Activated CD4-positive, alpha-beta memory T cell treated with anti-CD3 and anti-CD28 coated beads, Interleukin-2, amount 10 ng/mL, durations not matched to agents 7 days and 5 days (primary cell): ENCODE measurements around the gene TRMT61A. TPM values are rescaled to one million over a fixed set of nuclear protein-coding genes. Genes with fewer than 3 reads are reported as not detected.

ENCODE experiments used
- CTCF ChIA-PET: fragments of 350-600 bp; sonication (Branson Sonifier 250); formaldehyde crosslinking; loops from one replicate; lab custom pipeline; 2021; ENCODE audit warnings: antibody characterized with exemption, inconsistent platforms; lab: Charles Lee
- POLR2A ChIA-PET: fragments of 350-600 bp; sonication (Branson Sonifier 250); formaldehyde crosslinking; loops from one replicate; lab custom pipeline; 2021; ENCODE audit warnings: antibody characterized with exemption; lab: Charles Lee
- DNase-seq: peaks from one replicate; pipeline ENCODE4 v3.0.0-alpha.2; 2020
- H3K27ac Mint-ChIP-seq: one replicate; pipeline ENCODE4 v1.8.0; 2021; ENCODE audit warnings: mild to moderate bottlenecking, mixed read lengths
- H3K27me3 Mint-ChIP-seq: one replicate; pipeline ENCODE4 v1.8.0; 2021; ENCODE audit warnings: mixed read lengths
- H3K36me3 Mint-ChIP-seq: one replicate; pipeline ENCODE4 v1.8.0; 2021; ENCODE audit warnings: low read depth, mixed read lengths
- H3K4me1 Mint-ChIP-seq: one replicate; pipeline ENCODE4 v1.8.0; 2021; ENCODE audit warnings: mixed read lengths
- H3K4me3 Mint-ChIP-seq: one replicate; pipeline ENCODE4 v1.8.0; 2021; ENCODE audit warnings: mild to moderate bottlenecking, mixed read lengths
- H3K9me3 Mint-ChIP-seq: one replicate; pipeline ENCODE4 v1.8.0; 2021; ENCODE audit warnings: mixed read lengths
- total RNA-seq, 2 experiments: library from RNA; stranded (reverse); gene quantifications; one replicate each; pipeline ENCODE4 v1.2.3, GENCODE V29; 2021

Gene TRMT61A
- total RNA-seq, 2 experiments from 2014 or later, result 4.5 to 5.1 TPM

DNA sequence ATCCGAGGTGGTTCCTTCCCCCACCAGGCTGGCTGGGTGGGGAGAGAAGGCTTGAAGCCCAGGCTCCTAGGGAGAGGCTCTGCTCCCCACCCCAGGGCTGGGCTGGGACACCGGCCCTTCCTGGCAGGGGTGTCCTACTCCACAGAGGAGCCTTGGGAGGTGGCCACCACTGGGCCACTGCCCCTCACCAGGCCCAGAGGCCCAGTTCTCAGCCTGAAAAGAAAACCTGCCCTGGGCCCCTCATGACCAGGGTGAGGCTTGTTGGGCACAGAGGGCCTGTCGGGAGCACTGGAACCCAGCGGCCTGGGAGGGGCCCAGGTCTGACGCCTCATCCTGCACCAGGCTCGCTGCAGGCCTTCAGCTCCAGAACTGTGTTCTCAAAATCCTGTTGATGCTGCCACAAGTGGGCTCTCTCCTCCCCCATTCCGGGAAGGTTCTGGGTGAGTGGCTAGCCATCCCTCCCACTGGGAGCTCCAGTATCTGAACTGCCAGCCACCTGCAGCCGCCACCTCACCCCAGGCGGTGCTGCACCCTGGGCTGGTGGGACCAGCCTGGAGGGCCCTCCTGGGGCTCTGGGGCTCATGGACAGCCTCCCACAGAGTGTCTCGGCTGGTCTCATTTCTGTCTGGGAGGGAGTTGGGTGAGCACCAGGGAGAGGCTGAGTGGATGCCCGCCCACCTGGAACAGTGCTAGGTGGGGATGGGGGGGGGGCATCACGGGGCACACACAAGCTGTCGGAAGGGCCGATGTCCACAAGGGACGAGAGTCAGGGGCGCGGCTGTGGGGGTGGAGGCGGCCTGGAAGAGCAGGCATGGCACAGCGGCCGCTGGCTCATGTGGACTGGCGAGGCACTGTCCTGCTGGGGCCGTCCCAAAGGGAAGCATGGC, 21.7 kb downstream of the TRMT61A start:
- CTCF ChIA-PET, result interaction anchor here (1.0 kb wide), 1 partner anchor 32 kb away, joined by 5 read pairs; no protein-coding TSS in a partner anchor
- H3K4me1 Mint-ChIP-seq, result no peaks in the 10 kb centered on the region
- no peak overlapping the region for H3K4me3 Mint-ChIP-seq
- peaks cover 6% of the 10 kb centered on the region for H3K36me3 Mint-ChIP-seq
- no peak for DNase-seq
- H3K27ac Mint-ChIP-seq, result no peak overlapping the region
- H3K27me3 Mint-ChIP-seq, result no peaks in the 10 kb centered on the region
- no peaks in the 10 kb centered on the region for H3K9me3 Mint-ChIP-seq
- POLR2A ChIA-PET, result no interaction called here

DNA sequence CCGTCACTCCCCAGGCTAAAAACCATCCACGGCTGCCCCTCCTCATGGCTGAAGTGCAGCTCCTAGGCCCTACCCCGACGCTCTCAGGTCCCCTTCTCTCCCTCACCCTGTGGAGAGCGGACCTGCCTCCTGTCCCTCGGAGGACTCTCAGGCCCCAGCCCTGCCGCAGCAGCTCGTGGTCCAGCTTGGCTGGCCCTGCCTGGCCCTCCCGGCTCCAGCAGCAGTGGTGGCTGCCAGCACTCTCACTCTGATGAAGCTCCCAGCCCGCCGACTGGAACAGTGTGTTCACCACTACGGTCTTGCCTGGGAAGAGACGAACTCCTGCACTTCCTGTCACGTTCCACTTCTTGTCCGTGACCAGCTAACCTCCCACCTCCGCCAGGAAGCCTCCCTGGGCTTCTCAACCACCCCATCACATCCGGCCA, 22.4 kb downstream of the TRMT61A start:
- Mint-ChIP-seq H3K27me3 (no peaks in the 10 kb centered on the region), H3K4me3 (no peak overlapping the region), H3K4me1 (no peaks in the 10 kb centered on the region), H3K27ac (no peak overlapping the region), H3K9me3 (no peaks in the 10 kb centered on the region), H3K36me3 (peaks cover 6% of the 10 kb centered on the region)
- no peak for DNase-seq
- POLR2A ChIA-PET, result no interaction called here
- CTCF ChIA-PET, result no interaction called here

DNA sequence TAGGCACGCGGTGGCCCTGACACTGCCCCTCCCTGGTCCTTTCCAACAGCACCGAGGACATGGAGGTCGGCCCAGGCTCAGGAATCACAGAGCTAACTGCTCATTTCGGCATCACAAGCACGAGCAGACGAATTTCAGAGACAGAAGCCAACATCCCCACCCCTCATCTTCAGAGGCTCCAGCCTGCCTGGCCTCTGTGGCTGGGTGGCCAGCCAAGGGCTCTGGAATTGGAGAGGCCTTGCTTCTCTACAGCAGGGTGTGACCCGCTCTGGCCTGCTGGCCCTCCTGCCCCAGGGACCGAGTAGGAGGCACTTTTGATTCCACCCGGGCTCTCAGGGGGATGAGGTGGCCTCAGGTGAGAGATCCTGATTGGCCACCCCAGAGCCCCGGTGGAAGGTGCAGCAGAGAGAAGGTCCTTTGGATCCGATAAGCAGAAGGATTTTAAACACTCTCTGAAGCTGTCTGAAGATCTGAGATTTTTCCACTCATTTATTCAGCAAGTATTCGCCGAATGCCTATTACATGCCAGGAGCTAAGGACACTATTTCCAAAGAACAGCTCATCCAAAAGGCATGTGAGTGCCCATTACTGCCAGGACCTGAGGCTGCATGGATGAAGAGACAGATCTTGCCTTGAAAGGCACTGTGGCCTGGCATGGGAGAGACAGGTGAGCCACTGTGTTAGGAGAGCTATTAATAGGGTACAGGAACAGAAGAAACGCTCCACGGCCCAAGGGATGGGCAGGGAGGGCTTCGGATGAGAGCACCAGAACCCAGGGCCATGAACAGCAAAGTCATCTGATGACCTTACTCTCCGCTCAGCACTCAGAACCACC, 23.2 kb downstream of the TRMT61A start:
- Mint-ChIP-seq H3K27me3 (no peaks in the 10 kb centered on the region), H3K9me3 (no peaks in the 10 kb centered on the region), H3K4me1 (peaks cover 4% of the 10 kb centered on the region), H3K4me3 (no peak overlapping the region), H3K27ac (no peak overlapping the region), H3K36me3 (peaks cover 8% of the 10 kb centered on the region)
- ChIA-PET POLR2A (interaction anchor here (1.0 kb wide), 1 partner anchor 10 kb away, joined by 3 read pairs; the partner anchor contains the start of gene BAG5), CTCF (no interaction called here)
- DNase-seq, result no peak

- no peak for DNase-seq
- Mint-ChIP-seq H3K4me3 (no peak overlapping the region), H3K4me1 (peaks cover 6% of the 10 kb centered on the region), H3K9me3 (no peaks in the 10 kb centered on the region), H3K36me3 (peaks cover 8% of the 10 kb centered on the region), H3K27me3 (no peaks in the 10 kb centered on the region), H3K27ac (no peak overlapping the region)
- CTCF ChIA-PET, result no interaction called here
- POLR2A ChIA-PET, result interaction anchor here (1.0 kb wide), 1 partner anchor 9 kb away, joined by 3 read pairs; the partner anchor contains the start of gene BAG5
Measured at GRCh38 chr14:103552846-103553210, 23.8 kb downstream of the TRMT61A start.

DNA sequence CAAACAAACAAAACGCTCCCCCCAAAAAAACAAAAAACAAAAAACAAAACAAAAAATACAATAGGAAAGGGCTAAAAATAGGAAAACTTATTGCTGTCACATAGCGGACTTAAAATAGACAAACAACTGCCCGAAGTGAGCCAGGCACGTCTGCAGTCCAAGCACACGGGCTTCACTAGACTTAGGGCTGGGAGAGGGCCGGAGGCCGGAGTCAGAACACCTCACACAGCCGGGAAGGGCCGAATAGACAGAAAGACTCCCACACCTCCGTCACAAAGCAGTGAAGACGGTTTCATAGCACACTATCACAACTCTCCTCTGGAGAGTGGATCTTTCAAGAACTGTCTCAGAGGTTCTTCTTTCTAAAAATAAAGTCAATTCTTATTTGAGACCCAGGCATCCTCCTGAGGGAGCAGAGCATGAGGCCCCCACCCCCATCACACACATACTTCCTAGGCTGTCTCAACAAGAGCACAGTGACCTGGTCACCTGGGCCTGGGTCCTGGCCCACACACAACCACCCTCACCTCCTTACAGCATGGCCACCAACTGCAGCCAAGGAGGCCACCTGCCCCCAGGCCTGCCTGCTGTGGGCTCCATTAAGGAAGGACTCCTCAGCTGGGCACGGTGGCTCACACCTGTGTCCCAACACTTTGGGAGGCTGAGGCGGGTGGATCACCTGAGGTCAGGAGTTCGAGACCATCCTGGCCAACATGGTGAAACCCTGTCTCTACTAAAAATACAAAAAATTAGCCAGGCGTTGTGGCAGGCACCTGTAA, 26.8 kb downstream of the TRMT61A start:
- Mint-ChIP-seq H3K4me3 (no peak overlapping the region), H3K27ac (no peak overlapping the region), H3K36me3 (peaks cover 32% of the 10 kb centered on the region), H3K9me3 (no peaks in the 10 kb centered on the region), H3K4me1 (peaks cover 32% of the 10 kb centered on the region), H3K27me3 (no peaks in the 10 kb centered on the region)
- POLR2A ChIA-PET, result no interaction called here
- CTCF ChIA-PET, result interaction anchor here (2.6 kb wide), 1 partner anchor 37 kb away, joined by 11 read pairs; no protein-coding TSS in a partner anchor
- no peak for DNase-seq

DNA sequence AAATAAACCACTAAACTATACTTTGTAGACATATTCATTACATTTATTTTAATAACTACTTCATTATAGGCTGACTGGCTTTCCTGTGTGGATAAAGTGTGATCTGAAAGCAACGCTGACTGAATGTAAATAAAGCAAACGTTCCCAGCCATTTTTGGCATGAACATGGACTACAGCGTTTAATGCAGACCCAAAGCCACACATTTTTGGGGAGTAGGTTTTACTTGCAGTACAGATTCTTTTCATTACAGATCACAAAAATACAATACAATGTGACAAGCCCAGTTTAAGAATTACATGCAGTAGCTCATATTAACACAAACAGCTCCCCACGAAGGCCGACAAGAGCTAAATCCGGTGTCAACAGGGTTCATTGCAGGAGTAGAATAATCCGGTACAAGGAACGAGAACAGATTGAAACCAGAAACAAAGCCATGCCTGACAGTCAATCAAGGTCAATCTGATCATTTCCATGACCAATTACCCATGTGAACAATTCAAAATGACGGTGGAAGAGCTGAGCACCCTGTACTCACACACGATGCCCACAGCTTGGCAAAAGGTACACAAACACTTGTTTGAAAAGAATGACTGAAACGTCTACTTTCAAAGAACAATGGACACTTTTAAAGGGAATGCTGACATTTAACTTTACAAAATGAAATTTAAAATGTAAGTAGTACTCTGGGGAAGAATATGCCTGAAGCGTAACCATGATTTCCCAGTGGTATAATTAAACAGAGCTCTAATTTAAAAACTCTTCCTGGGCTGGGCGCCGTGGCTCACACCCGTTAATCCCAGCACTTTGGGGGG, 28.2 kb downstream of the TRMT61A start:
- ChIA-PET CTCF (interaction anchor here (1.1 to 2.6 kb wide), 2 partner anchors 10 to 38 kb away, joined by 4 to 11 read pairs; no protein-coding TSS in a partner anchor), POLR2A (interaction anchor here (0.8 to 1.5 kb wide), 2 partner anchors 7 to 29 kb away, joined by 3 read pairs; no protein-coding TSS in a partner anchor)
- Mint-ChIP-seq H3K4me3 (no peak overlapping the region), H3K27ac (no peak overlapping the region), H3K27me3 (no peaks in the 10 kb centered on the region), H3K9me3 (no peaks in the 10 kb centered on the region), H3K36me3 (peaks cover 42% of the 10 kb centered on the region), H3K4me1 (peaks cover 44% of the 10 kb centered on the region)
- DNase-seq, result no peak

GRCh38 chr14:103558071-103558882, 29.3 kb downstream of the TRMT61A start:
- Mint-ChIP-seq H3K9me3 (no peaks in the 10 kb centered on the region), H3K4me3 (no peak overlapping the region), H3K27me3 (no peaks in the 10 kb centered on the region), H3K27ac (no peak overlapping the region), H3K4me1 (peaks cover 46% of the 10 kb centered on the region), H3K36me3 (peaks cover 45% of the 10 kb centered on the region)
- ChIA-PET POLR2A (interaction anchor here (0.8 to 1.5 kb wide), 2 partner anchors 9 to 35 kb away, joined by 3 read pairs; no protein-coding TSS in a partner anchor), CTCF (interaction anchor here (1.0 to 2.6 kb wide), 5 partner anchors 11 to 72 kb away, joined by 3 to 11 read pairs (median 3); no protein-coding TSS in a partner anchor)
- DNase-seq, result no peak

DNA sequence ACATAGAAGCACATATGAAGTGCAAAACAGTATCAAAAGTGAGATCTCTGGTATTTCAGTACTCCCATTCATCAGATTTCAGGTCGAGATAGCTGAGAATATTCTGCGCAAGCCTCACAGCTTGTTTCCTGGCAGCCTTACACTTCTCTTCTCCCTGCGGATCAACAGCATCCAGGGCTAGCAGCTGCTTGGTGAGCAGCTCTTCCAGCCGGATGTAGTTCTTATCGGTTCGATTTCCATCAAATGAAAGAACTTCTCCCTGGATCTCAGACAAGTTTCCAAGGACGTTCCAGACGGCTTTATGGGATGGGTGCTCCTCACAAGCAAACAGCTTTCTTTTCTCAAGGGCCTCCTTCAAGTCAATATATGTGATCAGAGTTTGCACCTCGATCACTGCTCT, 30.8 kb downstream of the TRMT61A start:
- CTCF ChIA-PET, result no interaction called here
- peaks cover 58% of the 10 kb centered on the region for H3K4me1 Mint-ChIP-seq
- no peaks in the 10 kb centered on the region for H3K27me3 Mint-ChIP-seq
- no peak for DNase-seq
- no peaks in the 10 kb centered on the region for H3K9me3 Mint-ChIP-seq
- peaks cover 46% of the 10 kb centered on the region for H3K36me3 Mint-ChIP-seq
- H3K4me3 Mint-ChIP-seq, result no peak overlapping the region
- POLR2A ChIA-PET, result interaction anchor here (1.0 kb wide), 1 partner anchor 70 kb away, joined by 4 read pairs; no protein-coding TSS in a partner anchor
- no peak overlapping the region for H3K27ac Mint-ChIP-seq

- ChIA-PET CTCF (interaction anchor here (1.4 to 2.0 kb wide), 3 partner anchors 11 to 119 kb away, joined by 4 to 10 read pairs (median 5); partner anchors contain the start of gene TRMT61A), POLR2A (interaction anchor here (0.6 to 3.7 kb wide), 7 partner anchors 20 to 227 kb away, joined by 3 to 50 read pairs (median 5); partner anchors contain the start of genes EIF5, KLC1 and TRMT61A)
- Mint-ChIP-seq H3K4me1 (peaks cover 66% of the 10 kb centered on the region), H3K27ac (peak overlapping the region; percentile 85), H3K9me3 (no peaks in the 10 kb centered on the region), H3K4me3 (peak overlapping the region; percentile 93), H3K27me3 (no peaks in the 10 kb centered on the region), H3K36me3 (peaks cover 42% of the 10 kb centered on the region)
- DNase-seq, result no peak
Measured at GRCh38 chr14:103560691-103561090, 31.7 kb downstream of the TRMT61A start.

DNA sequence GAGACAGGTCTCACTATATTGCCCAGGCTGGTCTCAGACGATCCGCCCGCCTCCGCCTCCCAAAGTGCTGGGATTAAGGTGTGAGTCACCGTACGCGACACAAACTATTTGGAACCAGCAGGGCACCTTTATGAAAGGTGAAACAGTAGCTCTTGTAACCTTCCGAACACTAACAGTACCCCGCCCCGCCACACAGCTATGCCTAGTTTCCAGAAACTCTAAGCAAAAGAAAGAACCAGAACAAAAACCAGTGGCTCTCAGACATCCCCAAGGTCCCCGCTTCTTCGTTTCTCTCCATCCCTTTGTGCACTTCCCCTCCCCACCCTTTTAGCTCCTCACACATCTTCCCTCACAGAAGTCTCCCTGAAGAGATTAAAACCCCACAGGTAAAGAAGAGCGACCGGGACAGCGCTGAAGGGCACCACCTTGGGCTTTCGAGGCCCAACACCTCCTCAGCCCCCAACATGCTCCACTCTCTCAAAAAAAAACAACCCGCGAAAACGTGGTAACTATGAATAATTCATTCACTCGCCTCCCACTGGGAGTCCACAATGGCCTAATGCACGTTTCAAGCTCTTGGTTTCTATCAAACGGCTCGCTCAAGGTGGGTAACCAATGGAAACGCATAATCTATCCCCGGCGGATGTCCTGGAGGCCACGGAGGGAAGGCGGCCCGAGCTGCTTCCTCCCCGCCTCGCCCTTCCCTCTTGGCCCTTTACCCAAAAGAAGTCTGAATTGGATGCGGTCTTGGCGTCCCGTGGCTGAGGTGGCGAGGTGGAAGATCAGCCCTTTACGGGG, 32.6 kb downstream of the TRMT61A start:
- Mint-ChIP-seq H3K4me3 (peak overlapping the region; percentile 93), H3K9me3 (no peaks in the 10 kb centered on the region), H3K4me1 (peaks cover 73% of the 10 kb centered on the region), H3K36me3 (peaks cover 42% of the 10 kb centered on the region), H3K27ac (peak overlapping the region; percentile 85), H3K27me3 (no peaks in the 10 kb centered on the region)
- peak; percentile 64 for DNase-seq
- CTCF ChIA-PET, result interaction anchor here (0.6 to 2.0 kb wide), 13 partner anchors 10 to 349 kb away, joined by 3 to 10 read pairs (median 4); partner anchors contain the start of genes TRMT61A, XRCC3 and ZFYVE21
- POLR2A ChIA-PET, result interaction anchor here (0.6 to 3.7 kb wide), 14 partner anchors 9 to 1191 kb away, joined by 3 to 50 read pairs (median 4); partner anchors contain the start of genes EIF5, KLC1, MARK3 and TRMT61A
